Osteoblast (primary cell): Measurements from ENCODE around the gene LAMA5. TPM values are rescaled to one million over a fixed set of nuclear protein-coding genes. Genes with fewer than 3 reads are reported as not detected.

Experiments used
- DNase-seq: peaks from one replicate; pipeline ENCODE4 v3.0.0; 2011; ENCODE audit warnings: low spot score, mixed read lengths; ENCODE audit not compliant: insufficient read length; ENCODE audit errors: missing footprints
- H2AFZ ChIP-seq: 2 replicates; pipeline ENCODE4 v1.6.0; 2011; ENCODE audit warnings: mild to moderate bottlenecking, low read length
- H3K27ac ChIP-seq: 2 replicates; pipeline ENCODE4 v1.5.1; 2011; ENCODE audit warnings: mild to moderate bottlenecking, low read depth, low read length, moderate library complexity
- H3K27me3 ChIP-seq: 2 replicates; pipeline ENCODE4 v1.6.0; 2012; ENCODE audit warnings: mild to moderate bottlenecking, control low read depth, inconsistent platforms, low read length, moderate library complexity; ENCODE audit not compliant: insufficient read depth
- H3K36me3 ChIP-seq: 2 replicates; pipeline ENCODE4 v1.5.1; 2011; ENCODE audit warnings: mild to moderate bottlenecking, low read length, control low read depth, moderate library complexity; ENCODE audit not compliant: insufficient read depth
- H3K4me1 ChIP-seq: 2 replicates; pipeline ENCODE4 v1.5.1; 2011; ENCODE audit warnings: mild to moderate bottlenecking, low read length, control low read depth, moderate library complexity; ENCODE audit not compliant: insufficient read depth
- H3K4me2 ChIP-seq: 2 replicates; pipeline ENCODE4 v1.6.0; 2011; ENCODE audit warnings: mild to moderate bottlenecking, low read length; ENCODE audit not compliant: insufficient read depth
- H3K4me3 ChIP-seq: fragments of 200-600 bp; sonication (generic); 3 replicates; pipeline ENCODE4 v1.5.1; 2012; ENCODE audit warnings: mild to moderate bottlenecking, low read length, inconsistent platforms; ENCODE audit not compliant: insufficient read depth
- H3K79me2 ChIP-seq: 2 replicates; pipeline ENCODE4 v1.6.0; 2012; ENCODE audit warnings: mild to moderate bottlenecking, low read length, control low read depth, inconsistent platforms; ENCODE audit not compliant: insufficient read depth
- H3K9me3 ChIP-seq: 2 replicates; pipeline ENCODE4 v1.5.1; 2011; ENCODE audit warnings: low read depth, low read length, control low read depth
- H4K20me1 ChIP-seq: 2 replicates; pipeline ENCODE4 v1.6.0; 2012; ENCODE audit warnings: mild to moderate bottlenecking, low read length, control low read depth; ENCODE audit not compliant: insufficient read depth
- CTCF ChIP-seq: IDR thresholded peaks from 2 replicates; pipeline ENCODE4 v1.5.1; 2011; ENCODE audit warnings: mild to moderate bottlenecking, low read depth, low read length, moderate library complexity; ENCODE audit errors: extremely low read depth
- total RNA-seq: library from RNA; depleted of rRNA; stranded (reverse); fragments of >200 nt; gene quantifications from 2 replicates; pipeline ENCODE4 v1.2.3, GENCODE V29; 2012

The LAMA5 gene
- total RNA-seq, 1 donor = 2.2 TPM

- Histone ChIP-seq H4K20me1 (peaks cover 21% of the 10 kb centered on the region), H3K36me3 (peaks cover 42% of the 10 kb centered on the region)
- DNase-seq = peak; percentile 19
Observed at GRCh38 chr20:62269378-62269777, 97.7 kb downstream of the LAMA5 start.

GRCh38 chr20:62268228-62268900, 98.7 kb downstream of the LAMA5 start:
- H3K27me3 ChIP-seq = no peaks in the 10 kb centered on the region
- H4K20me1 ChIP-seq = peaks cover 19% of the 10 kb centered on the region
- peaks cover 7% of the 10 kb centered on the region for H3K79me2 ChIP-seq
- no peak for TF ChIP-seq CTCF
- no peak overlapping the region for H3K27ac ChIP-seq
- no peak overlapping the region for H3K4me2 ChIP-seq
- H3K4me1 ChIP-seq = no peaks in the 10 kb centered on the region
- H3K4me3 ChIP-seq = no peak overlapping the region
- H2AFZ ChIP-seq = no peak overlapping the region
- H3K36me3 ChIP-seq = peaks cover 41% of the 10 kb centered on the region
- peak; percentile 50 for DNase-seq
- H3K9me3 ChIP-seq = no peaks in the 10 kb centered on the region

More at GRCh38 chr20:62269378-62269777, 97.7 kb downstream of the LAMA5 start:
- no peak overlapping the region for H3K4me3 ChIP-seq
- peaks cover 7% of the 10 kb centered on the region for H3K79me2 ChIP-seq
- H3K9me3 ChIP-seq = no peaks in the 10 kb centered on the region
- no peak overlapping the region for H3K27ac ChIP-seq
- no peak overlapping the region for H3K4me2 ChIP-seq
- TF ChIP-seq CTCF = no peak
- no peak overlapping the region for H2AFZ ChIP-seq
- H3K4me1 ChIP-seq = no peaks in the 10 kb centered on the region
- no peaks in the 10 kb centered on the region for H3K27me3 ChIP-seq

GRCh38 chr20:62267543-62267942, 99.6 kb downstream of the LAMA5 start:
- peaks cover 24% of the 10 kb centered on the region for H4K20me1 ChIP-seq
- no peak overlapping the region for H3K4me3 ChIP-seq
- H3K4me2 ChIP-seq = no peak overlapping the region
- DNase-seq = peak; percentile 29
- no peak overlapping the region for H3K27ac ChIP-seq
- no peaks in the 10 kb centered on the region for H3K4me1 ChIP-seq
- TF ChIP-seq CTCF = no peak
- peaks cover 7% of the 10 kb centered on the region for H3K79me2 ChIP-seq
- no peaks in the 10 kb centered on the region for H3K27me3 ChIP-seq
- no peak overlapping the region for H2AFZ ChIP-seq
- no peaks in the 10 kb centered on the region for H3K9me3 ChIP-seq
- H3K36me3 ChIP-seq = peaks cover 37% of the 10 kb centered on the region

GRCh38 chr20:62266851-62267250, 100.3 kb downstream of the LAMA5 start:
- H4K20me1 ChIP-seq = peaks cover 26% of the 10 kb centered on the region
- H3K4me3 ChIP-seq = no peak overlapping the region
- no peaks in the 10 kb centered on the region for H3K27me3 ChIP-seq
- H3K4me1 ChIP-seq = no peaks in the 10 kb centered on the region
- no peak overlapping the region for H3K27ac ChIP-seq
- H3K79me2 ChIP-seq = peaks cover 7% of the 10 kb centered on the region
- H3K9me3 ChIP-seq = no peaks in the 10 kb centered on the region
- peak; percentile 3 for DNase-seq
- no peak overlapping the region for H2AFZ ChIP-seq
- H3K4me2 ChIP-seq = no peak overlapping the region
- TF ChIP-seq CTCF = no peak
- peaks cover 41% of the 10 kb centered on the region for H3K36me3 ChIP-seq
